LHCN-M2 (cell line): Measurements from ENCODE around the gene HHAT. TPM values are rescaled to one million over a fixed set of nuclear protein-coding genes. Genes with fewer than 3 reads are reported as not detected.

ENCODE experiments used
- DNase-seq: peaks from one replicate; pipeline ENCODE4 v3.0.0-alpha.2; 2012; ENCODE audit warnings: low read depth
- total RNA-seq: library from RNA; depleted of rRNA; stranded (reverse); fragments of >200 nt; gene quantifications from 2 replicates; pipeline ENCODE4 v1.2.3, GENCODE V29; 2014

The HHAT gene
- total RNA-seq, 1 experiment from 2014 or later, result 24.6 TPM

GRCh38 chr1:210359255-210359654 lies 30.6 kb downstream of the HHAT start:
- no peak for DNase-seq

GRCh38 chr1:210360852-210361477 lies 32.3 kb downstream of the HHAT start:
- peak; percentile 71 for DNase-seq

GRCh38 chr1:210361665-210362064 lies 33.0 kb downstream of the HHAT start:
- no peak for DNase-seq

GRCh38 chr1:210362526-210362925 lies 33.8 kb downstream of the HHAT start:
- DNase-seq, result no peak

GRCh38 chr1:210363119-210363518 lies 34.4 kb downstream of the HHAT start:
- no peak for DNase-seq

GRCh38 chr1:210364479-210364878 lies 35.8 kb downstream of the HHAT start:
- no peak for DNase-seq

- DNase-seq, result no peak
Measured at GRCh38 chr1:210366767-210367166, 38.1 kb downstream of the HHAT start.

- no peak for DNase-seq
Measured at GRCh38 chr1:210367566-210367965, 38.9 kb downstream of the HHAT start.

- DNase-seq, result no peak
Measured at GRCh38 chr1:210369425-210369824, 40.7 kb downstream of the HHAT start.

- no peak for DNase-seq
Measured at GRCh38 chr1:210371916-210372315, 43.2 kb downstream of the HHAT start.

- DNase-seq, result no peak
Measured at GRCh38 chr1:210372491-210372890, 43.8 kb downstream of the HHAT start.

- no peak for DNase-seq
Measured at GRCh38 chr1:210372931-210373627, 44.4 kb downstream of the HHAT start.

- no peak for DNase-seq
Measured at GRCh38 chr1:210373628-210373877, 44.9 kb downstream of the HHAT start.

GRCh38 chr1:210373878-210374599 lies 45.3 kb downstream of the HHAT start:
- peak; percentile 100 for DNase-seq

GRCh38 chr1:210374600-210374953 lies 45.9 kb downstream of the HHAT start:
- DNase-seq, result peak; percentile 29

GRCh38 chr1:210376836-210377372 lies 48.2 kb downstream of the HHAT start:
- DNase-seq, result peak; percentile 85

GRCh38 chr1:210377731-210378333 lies 49.1 kb downstream of the HHAT start:
- peak; percentile 86 for DNase-seq

GRCh38 chr1:210378736-210379135 lies 50.0 kb downstream of the HHAT start:
- no peak for DNase-seq

- DNase-seq, result no peak
Measured at GRCh38 chr1:210381934-210382333, 53.2 kb downstream of the HHAT start.

GRCh38 chr1:210384625-210385024 lies 55.9 kb downstream of the HHAT start:
- DNase-seq, result no peak

- no peak for DNase-seq
Measured at GRCh38 chr1:210385228-210385627, 56.5 kb downstream of the HHAT start.

GRCh38 chr1:210394281-210394821 lies 65.6 kb downstream of the HHAT start:
- DNase-seq, result peak; percentile 99
